GDM1 (cell line): Measurements from ENCODE around the gene MORC1.

Experiments
- DNase-seq: peaks from one replicate; lab custom pipeline; 2025; lab: John Stamatoyannopoulos, UW

Gene MORC1

GRCh38 chr3:109026821-109027220 is 91.1 kb downstream of the MORC1 start:
- DNase-seq, result no peak

DNA sequence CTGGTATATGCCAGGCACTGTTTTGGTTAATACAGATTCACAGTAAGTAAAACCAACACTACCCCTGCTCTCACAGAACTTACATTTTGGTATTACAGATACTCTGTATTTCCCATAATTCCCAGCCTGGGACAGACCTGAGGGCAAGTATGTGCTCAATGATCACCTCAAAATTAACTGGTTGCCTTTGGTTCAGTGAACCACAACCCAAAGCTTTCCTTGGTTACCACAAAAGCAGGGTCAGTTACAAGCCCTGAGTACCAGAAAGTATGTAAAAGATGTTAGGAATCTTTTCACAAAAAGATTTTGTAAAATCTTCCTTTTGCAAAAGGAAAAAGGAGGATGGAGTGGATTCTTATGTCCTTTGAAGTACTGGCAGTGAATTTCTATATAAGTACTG is 92.0 kb downstream of the MORC1 start:
- DNase-seq, result no peak

- no peak for DNase-seq
Measured at GRCh38 chr3:109023656-109024254, 94.2 kb downstream of the MORC1 start.

GRCh38 chr3:109023167-109023566 is 94.8 kb downstream of the MORC1 start:
- no peak for DNase-seq

GRCh38 chr3:109021556-109021955 is 96.4 kb downstream of the MORC1 start:
- no peak for DNase-seq

GRCh38 chr3:109018828-109019227 is 99.1 kb downstream of the MORC1 start:
- DNase-seq, result no peak

DNA sequence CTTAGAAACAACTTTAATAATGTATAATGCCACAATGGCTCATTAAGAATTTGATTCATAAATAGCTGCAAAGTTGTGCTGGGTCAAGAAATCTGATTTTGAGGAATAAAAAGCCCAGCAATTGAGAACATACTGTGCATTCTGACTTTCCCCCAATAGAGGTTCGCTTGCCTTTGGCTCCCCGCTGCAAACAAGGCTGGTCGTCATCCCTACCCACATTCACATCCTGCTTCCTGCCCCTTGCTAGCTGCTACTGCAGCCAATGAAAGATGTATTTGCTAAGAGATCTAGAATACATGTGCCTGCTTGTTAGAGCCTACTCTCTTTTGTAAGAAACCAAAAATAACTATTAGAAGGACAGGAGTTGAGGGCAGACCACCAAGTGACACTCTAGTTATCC is 112.5 kb downstream of the MORC1 start:
- no peak for DNase-seq

DNA sequence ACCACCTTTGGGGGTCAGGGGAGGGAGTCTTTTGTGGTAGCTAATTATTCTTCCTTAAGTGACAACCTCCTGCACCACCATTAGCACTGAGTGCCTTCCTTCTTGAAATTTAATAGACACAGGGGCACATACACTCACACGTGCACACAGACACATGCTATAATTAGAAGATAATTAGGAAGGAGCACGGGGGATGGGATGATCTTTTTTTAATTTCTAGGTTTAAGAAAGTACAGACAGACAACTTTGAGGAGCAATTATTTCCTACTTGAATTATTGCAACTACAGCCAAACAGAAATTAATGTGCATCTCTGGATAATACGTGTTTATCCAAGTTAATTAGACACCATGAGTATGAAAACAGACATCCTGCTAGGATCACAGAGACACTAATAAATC is 119.5 kb downstream of the MORC1 start:
- no peak for DNase-seq

- DNase-seq, result no peak
Measured at GRCh38 chr3:108985844-108986243, 132.1 kb downstream of the MORC1 start.

- no peak for DNase-seq
Measured at GRCh38 chr3:108983051-108983450, 134.9 kb downstream of the MORC1 start.

DNA sequence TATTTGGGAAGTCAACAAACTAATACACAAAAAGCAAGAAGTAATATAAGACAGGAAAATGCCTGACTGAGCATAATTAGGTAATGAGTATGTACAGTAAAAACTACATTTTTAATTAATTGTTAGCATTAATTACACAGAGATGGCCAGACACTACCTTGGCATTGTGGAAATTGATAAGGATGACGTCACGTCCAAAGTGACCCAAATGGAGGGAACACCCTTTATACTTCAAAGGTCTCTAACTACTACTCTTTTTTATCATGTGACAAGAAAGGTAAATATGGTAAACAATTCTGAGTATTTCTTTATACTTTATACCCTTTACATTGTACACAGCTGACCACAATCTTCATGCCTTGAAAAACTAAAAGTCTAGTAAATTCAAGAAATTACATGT is 141.9 kb downstream of the MORC1 start:
- no peak for DNase-seq

- no peak for DNase-seq
Measured at GRCh38 chr3:108973019-108973418, 144.9 kb downstream of the MORC1 start.

- no peak for DNase-seq
Measured at GRCh38 chr3:108972482-108972881, 145.5 kb downstream of the MORC1 start.

DNA sequence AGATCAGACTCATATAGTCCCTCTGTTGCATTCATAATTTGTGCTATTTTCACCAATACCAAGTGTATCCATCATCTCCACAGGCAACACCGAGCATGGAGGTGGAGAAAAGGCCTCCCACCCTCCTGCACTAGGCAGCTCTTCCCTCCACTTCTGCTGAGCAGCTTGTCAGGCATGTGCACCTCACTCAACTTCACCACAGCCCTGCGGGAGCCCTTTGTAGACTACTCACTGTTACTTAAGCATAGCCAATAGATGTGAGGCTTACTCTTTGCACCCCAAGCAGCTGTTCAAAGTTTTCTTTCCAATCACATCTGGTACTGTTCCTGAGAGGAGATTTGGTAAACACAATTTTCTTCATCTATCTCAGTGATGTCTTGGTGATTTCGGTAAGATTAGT is 147.4 kb downstream of the MORC1 start:
- DNase-seq, result no peak

DNA sequence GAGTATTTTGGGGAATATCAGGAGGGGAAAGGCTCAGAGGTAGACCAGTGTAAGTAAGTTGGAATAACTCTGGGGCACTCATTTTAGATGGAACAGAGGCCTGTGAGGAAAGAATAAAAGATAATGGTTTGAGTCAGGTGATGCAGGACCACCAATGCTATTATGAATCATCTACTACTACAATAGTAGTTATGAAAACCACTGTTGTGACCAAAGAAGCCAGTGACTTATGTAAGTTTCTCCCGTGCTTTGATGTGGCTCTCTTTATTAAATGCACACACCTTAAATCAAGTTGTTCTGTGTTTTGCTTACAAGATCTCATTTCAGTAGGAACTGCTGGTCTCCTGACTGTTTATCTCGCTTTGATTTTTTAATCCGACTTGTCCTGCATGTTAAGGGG is 151.2 kb downstream of the MORC1 start:
- DNase-seq, result no peak

- no peak for DNase-seq
Measured at GRCh38 chr3:108959017-108959416, 158.9 kb downstream of the MORC1 start.

GRCh38 chr3:108953700-108954099 is 164.2 kb downstream of the MORC1 start, which contains the start of gene GUCA1C:
Gene GUCA1C, minus strand, starts transcription at chr3:108953879. Its CDS starts 117 bp downstream, at chr3:108953762.
- no peak for DNase-seq

DNA sequence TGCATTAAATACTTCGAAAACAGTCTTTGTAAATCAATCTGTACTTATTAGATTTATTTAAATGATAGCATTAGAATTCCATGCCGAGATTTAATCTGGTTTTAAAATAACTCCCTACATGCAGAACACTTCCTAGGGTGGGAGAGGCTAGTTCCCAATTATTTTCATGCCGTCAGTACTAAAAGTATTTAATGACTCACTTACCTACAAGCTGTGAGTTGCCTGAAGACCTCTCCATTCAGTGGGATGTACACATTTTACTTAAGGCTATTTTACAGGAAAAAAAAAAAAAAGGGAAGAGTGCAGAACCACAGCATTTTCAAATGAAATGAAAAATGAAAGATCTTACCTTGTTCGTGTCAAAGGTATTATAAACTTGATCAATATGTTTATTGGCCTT is 164.7 kb downstream of the MORC1 start:
- no peak for DNase-seq

- DNase-seq, result no peak
Measured at GRCh38 chr3:108951820-108952501, 166.0 kb downstream of the MORC1 start.

DNA sequence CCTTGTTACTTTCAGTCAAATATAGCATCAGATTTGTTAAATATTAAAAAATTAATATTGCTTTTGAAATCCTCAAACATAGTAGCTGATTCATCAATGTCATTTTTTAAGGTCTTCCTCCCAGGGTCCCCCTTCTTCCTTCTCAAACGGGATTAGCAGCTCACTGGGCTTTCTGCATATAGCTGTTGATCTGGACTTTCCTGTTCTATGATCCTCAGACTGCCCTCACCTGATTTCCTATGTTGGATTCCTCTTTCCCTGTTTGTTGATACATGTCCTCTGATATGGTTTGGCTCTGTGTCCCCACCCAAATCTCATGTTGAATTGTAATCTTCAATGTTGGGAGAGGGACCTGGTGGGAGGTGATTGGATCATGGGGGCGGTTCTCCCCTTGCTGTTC is 170.1 kb downstream of the MORC1 start:
- DNase-seq, result no peak

- no peak for DNase-seq
Measured at GRCh38 chr3:108946292-108947285, 171.3 kb downstream of the MORC1 start.

DNA sequence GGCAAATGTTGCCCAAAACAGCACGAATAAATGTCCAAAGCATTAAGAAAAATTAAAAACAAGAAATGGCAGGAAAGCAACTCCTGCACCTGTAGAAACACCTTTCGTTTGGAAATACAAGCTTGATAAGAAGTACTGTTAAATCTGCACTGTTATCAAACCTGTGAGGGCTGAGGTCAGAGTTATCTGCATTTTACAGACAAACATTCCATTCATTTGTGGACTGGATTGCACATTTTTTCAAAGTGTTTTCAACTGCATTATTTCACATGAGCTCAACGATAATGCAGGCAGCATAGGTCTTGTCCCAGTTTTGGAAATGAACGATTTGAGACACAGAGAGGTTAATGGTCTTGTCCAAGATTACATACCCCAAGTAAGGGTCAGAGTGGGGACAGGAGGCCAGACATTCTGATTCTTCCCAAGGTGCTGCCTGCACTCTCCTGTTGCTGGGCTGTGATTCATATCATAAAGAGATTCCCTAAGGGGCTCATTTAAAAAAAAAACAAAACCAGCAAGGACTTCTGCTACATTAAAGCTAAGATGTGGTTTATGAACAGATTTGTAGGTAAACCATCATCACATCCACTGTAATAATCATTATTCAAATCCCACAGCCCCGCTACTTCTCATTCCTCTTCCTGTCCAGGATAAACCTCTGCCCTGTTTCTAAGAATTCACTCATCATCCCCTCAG is 177.2 kb downstream of the MORC1 start:
- no peak for DNase-seq
